HEK293 (cell line): ENCODE data around the gene RBM20.

Source experiments
- CTCF ChIA-PET: fragments of 350-600 bp; formaldehyde crosslinking; extraction: SDS; loops from one replicate; lab custom pipeline; 2021; ENCODE audit warnings: antibody characterized with exemption; lab: Yijun Ruan, JAX
- POLR2A ChIA-PET: fragments of 300-600 bp; formaldehyde crosslinking; extraction: SDS; loops from one replicate; lab custom pipeline; 2020; ENCODE audit warnings: antibody characterized with exemption, inconsistent platforms; lab: Yijun Ruan, JAX
- H3K27ac ChIP-seq: fragments of 200-500 bp; sonication (Bioruptor generic); 2 replicates; pipeline ENCODE4 v1.5.1; 2014; ENCODE audit warnings: low read depth, low read length, control low read depth, inconsistent platforms; ENCODE audit errors: extremely low read depth
- H3K36me3 ChIP-seq, 2 experiments: fragments of 200-500 bp in 1 of 2; sonication (Bioruptor generic) in 1 of 2; 1 replicate in 1 of 2; 2 replicates in 1 of 2; pipeline ENCODE4 v1.5.1; 2014 to 2017; ENCODE audit warnings: inconsistent platforms in 2 of 2, low read length in 2 of 2; ENCODE audit not compliant: control insufficient read depth in 2 of 2, insufficient read depth in 1 of 2
- H3K4me1 ChIP-seq: fragments of 200-500 bp; sonication (Bioruptor generic); 2 replicates; pipeline ENCODE4 v1.5.1; 2014; ENCODE audit warnings: mild to moderate bottlenecking, low read length, inconsistent platforms; ENCODE audit not compliant: control insufficient read depth, insufficient read depth
- H3K4me3 ChIP-seq: 2 replicates; pipeline ENCODE4 v1.5.1; 2011; ENCODE audit warnings: low read depth, mild to moderate bottlenecking, control low read depth, low read length, moderate library complexity
- H3K9me3 ChIP-seq: fragments of 200-500 bp; sonication (Bioruptor generic); 2 replicates; pipeline ENCODE4 v1.5.1; 2014; ENCODE audit warnings: low read depth, low read length, inconsistent platforms; ENCODE audit not compliant: control insufficient read depth, insufficient read depth
- ATF2 ChIP-seq: fragments of 450-650 bp; formaldehyde crosslinking; IDR thresholded peaks from 2 replicates; pipeline ENCODE4 v1.5.1; 2016; ENCODE audit warnings: missing biosample characterization, missing genetic modification characterization, low read depth
- BCL11B ChIP-seq: fragments of 450-650 bp; formaldehyde crosslinking; IDR thresholded peaks from 2 replicates; pipeline ENCODE4 v1.5.1; 2016; ENCODE audit warnings: low read depth, missing biosample characterization, missing genetic modification characterization
- CTCF ChIP-seq: fragments of 450-650 bp; formaldehyde crosslinking; IDR thresholded peaks from 2 replicates; pipeline ENCODE4 v1.5.1; 2016; ENCODE audit warnings: missing biosample characterization, missing genetic modification characterization
- GFI1B ChIP-seq: fragments of 450-650 bp; formaldehyde crosslinking; IDR thresholded peaks from 2 replicates; pipeline ENCODE4 v1.5.1; 2016; ENCODE audit warnings: missing biosample characterization, missing genetic modification characterization
- GLI4 ChIP-seq: fragments of 450-650 bp; formaldehyde crosslinking; IDR thresholded peaks from 2 replicates; pipeline ENCODE4 v1.5.1; 2016; ENCODE audit warnings: missing biosample characterization, missing genetic modification characterization
- HIC1 ChIP-seq: fragments of 450-650 bp; formaldehyde crosslinking; IDR thresholded peaks from 2 replicates; pipeline ENCODE4 v1.5.1; 2016; ENCODE audit warnings: missing biosample characterization, missing genetic modification characterization
- HOXC10 ChIP-seq: sonication (generic); formaldehyde crosslinking; IDR thresholded peaks from 2 replicates; pipeline ENCODE4 v1.8.1; 2023; ENCODE audit warnings: mild to moderate bottlenecking, missing genetic modification reagents
- SALL2 ChIP-seq: fragments of 450-650 bp; formaldehyde crosslinking; IDR thresholded peaks from 2 replicates; pipeline ENCODE4 v1.5.0; 2017; ENCODE audit warnings: missing biosample characterization, mild to moderate bottlenecking, missing genetic modification characterization, borderline replicate concordance
- TSHZ1 ChIP-seq: fragments of 450-650 bp; formaldehyde crosslinking; IDR thresholded peaks from 2 replicates; pipeline ENCODE4 v1.5.1; 2016; ENCODE audit warnings: missing biosample characterization, missing genetic modification characterization, borderline replicate concordance
- ZBTB48 ChIP-seq: fragments of 450-650 bp; formaldehyde crosslinking; IDR thresholded peaks from 2 replicates; pipeline ENCODE4 v1.5.1; 2016; ENCODE audit warnings: missing biosample characterization, missing genetic modification characterization
- ZFP3 ChIP-seq: fragments of 450-650 bp; formaldehyde crosslinking; IDR thresholded peaks from 2 replicates; pipeline ENCODE4 v1.5.1; 2016; ENCODE audit warnings: low read depth, missing biosample characterization, missing genetic modification characterization
- ZNF10 ChIP-seq: fragments of 450-650 bp; formaldehyde crosslinking; IDR thresholded peaks from 2 replicates; pipeline ENCODE4 v1.5.1; 2017; ENCODE audit warnings: missing biosample characterization, missing genetic modification characterization
- ZNF155 ChIP-seq: fragments of 450-650 bp; formaldehyde crosslinking; IDR thresholded peaks from 2 replicates; pipeline ENCODE4 v1.5.1; 2016; ENCODE audit warnings: missing biosample characterization, missing genetic modification characterization
- ZNF221 ChIP-seq: fragments of 450-650 bp; formaldehyde crosslinking; IDR thresholded peaks from 2 replicates; pipeline ENCODE4 v1.5.1; 2017; ENCODE audit warnings: missing biosample characterization, missing genetic modification characterization, borderline replicate concordance
- ZNF23 ChIP-seq: fragments of 450-650 bp; formaldehyde crosslinking; IDR thresholded peaks from 2 replicates; pipeline ENCODE4 v1.5.1; 2016; ENCODE audit warnings: missing biosample characterization, missing genetic modification characterization, borderline replicate concordance
- ZNF239 ChIP-seq: fragments of 450-650 bp; formaldehyde crosslinking; IDR thresholded peaks from 2 replicates; pipeline ENCODE4 v1.5.1; 2016; ENCODE audit warnings: missing biosample characterization, missing genetic modification characterization
- ZNF266 ChIP-seq: fragments of 450-650 bp; formaldehyde crosslinking; IDR thresholded peaks from 2 replicates; pipeline ENCODE4 v1.5.1; 2016; ENCODE audit warnings: missing biosample characterization, missing genetic modification characterization, low read depth
- ZNF341 ChIP-seq: fragments of 450-650 bp; formaldehyde crosslinking; IDR thresholded peaks from 2 replicates; pipeline ENCODE4; 2016; ENCODE audit warnings: low read depth, missing biosample characterization, missing genetic modification characterization
- ZNF513 ChIP-seq: fragments of 450-650 bp; IDR thresholded peaks from 2 replicates; pipeline ENCODE4 v1.5.1; 2018; ENCODE audit warnings: missing biosample characterization, missing genetic modification characterization
- ZNF544 ChIP-seq: fragments of 450-650 bp; formaldehyde crosslinking; IDR thresholded peaks from 2 replicates; pipeline ENCODE4 v1.5.0; 2017; ENCODE audit warnings: missing biosample characterization, missing genetic modification characterization
- ZNF548 ChIP-seq: fragments of 450-650 bp; formaldehyde crosslinking; IDR thresholded peaks from 2 replicates; pipeline ENCODE4 v1.5.1; 2016; ENCODE audit warnings: missing biosample characterization, missing genetic modification characterization
- ZNF558 ChIP-seq: fragments of 450-650 bp; formaldehyde crosslinking; IDR thresholded peaks from 2 replicates; pipeline ENCODE4 v1.5.1; 2016; ENCODE audit warnings: missing biosample characterization, missing genetic modification characterization
- ZNF624 ChIP-seq: fragments of 450-650 bp; formaldehyde crosslinking; IDR thresholded peaks from 2 replicates; pipeline ENCODE4 v1.5.1; 2017; ENCODE audit warnings: missing biosample characterization, missing genetic modification characterization
- ZNF701 ChIP-seq: fragments of 450-650 bp; formaldehyde crosslinking; IDR thresholded peaks from 2 replicates; pipeline ENCODE4 v1.5.1; 2016; ENCODE audit warnings: missing biosample characterization, missing genetic modification characterization
- ZNF830 ChIP-seq: fragments of 450-650 bp; IDR thresholded peaks from 2 replicates; pipeline ENCODE4 v1.5.0; 2018; ENCODE audit warnings: missing biosample characterization, missing genetic modification characterization, low read depth, mild to moderate bottlenecking, moderate library complexity
- ZSCAN4 ChIP-seq: fragments of 450-650 bp; formaldehyde crosslinking; IDR thresholded peaks from 2 replicates; pipeline ENCODE4 v1.5.1; 2017; ENCODE audit warnings: missing biosample characterization, missing genetic modification characterization

RBM20 gene

GRCh38 chr10:110709964-110710587, 65.9 kb downstream of the RBM20 start (continued):
- TF ChIP-seq TSHZ1 (tag by site-specific recombination), result no peak
- TF ChIP-seq ZBTB48 (tag by site-specific recombination), result no peak
- TF ChIP-seq ZSCAN4 (tag by site-specific recombination), result no peak
- TF ChIP-seq ZNF513 (tag by site-specific recombination), result no peak
- TF ChIP-seq GFI1B (tag by site-specific recombination), result no peak
- TF ChIP-seq ZNF558 (tag by site-specific recombination), result no peak
- TF ChIP-seq ZNF548 (tag by site-specific recombination), result no peak
- no peak for TF ChIP-seq ZNF266 (tag by site-specific recombination)
- no peak for TF ChIP-seq ZNF239
- TF ChIP-seq ZNF544 (tag by site-specific recombination), result no peak
- no peak for TF ChIP-seq ZNF10
- TF ChIP-seq, all 188 proteins: peak for 0

- CTCF ChIA-PET, result interaction anchor here (0.6 kb wide), 1 partner anchor 110 kb away, joined by 6 read pairs; no protein-coding TSS in a partner anchor
Observed at GRCh38 chr10:110710621-110711020, 66.5 kb downstream of the RBM20 start.

More at GRCh38 chr10:110710621-110711020, 66.5 kb downstream of the RBM20 start:
- POLR2A ChIA-PET, result no interaction called here
- no peaks in the 10 kb centered on the region for H3K36me3 ChIP-seq
- H3K27ac ChIP-seq, result no peak overlapping the region
- H3K4me1 ChIP-seq, result peaks cover 9% of the 10 kb centered on the region
- TF ChIP-seq ZNF341 (no peak), SALL2 (no peak), ATF2 (tag by site-specific recombination) (no peak), ZNF155 (tag by site-specific recombination) (no peak), ZNF624 (tag by site-specific recombination) (no peak), ZNF701 (tag by site-specific recombination) (no peak), ZNF221 (tag by site-specific recombination) (no peak), HIC1 (no peak), BCL11B (no peak), ZFP3 (no peak), HOXC10 (CRISPR knock-in tag) (no peak), GLI4 (tag by site-specific recombination) (no peak), ZNF830 (tag by site-specific recombination) (no peak), CTCF (no peak), ZNF23 (no peak)
- no peak overlapping the region for H3K4me3 ChIP-seq
- H3K9me3 ChIP-seq, result no peaks in the 10 kb centered on the region
